CD4-positive, alpha-beta T cell treated with Interleukin-12 subunit alpha and Interleukin-12 subunit beta, for 1 hour (primary cell): Measurements from ENCODE around the gene WBP1L.
"Not testable (repeated sequence)": the region's sequence is repeated elsewhere in the genome, so short reads cannot be mapped to it uniquely, and the experiment has no call there.

Experiments
- DNase-seq: peaks from one replicate; pipeline ENCODE4 v3.0.0-alpha.2; 2020

Gene WBP1L

DNA sequence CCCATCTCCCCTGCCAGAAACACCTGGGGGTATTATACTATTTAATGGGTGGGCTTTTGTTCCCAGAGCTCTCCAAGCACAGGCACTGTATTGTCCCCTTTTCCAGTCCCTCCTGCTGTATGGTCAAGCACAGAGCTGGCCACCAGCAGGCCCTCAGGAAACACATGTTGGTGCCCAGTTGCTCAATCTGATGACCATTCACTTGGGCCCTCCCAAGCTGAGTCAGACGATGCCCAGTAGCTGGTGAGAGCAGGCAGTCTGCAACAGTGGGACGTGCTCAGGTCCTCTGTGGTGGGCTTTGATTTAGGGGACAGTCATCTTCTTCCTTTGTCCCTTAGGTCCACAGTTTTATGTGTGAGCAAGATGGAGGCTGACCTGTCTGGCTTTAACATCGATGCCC lies 17.5 kb upstream of the WBP1L start:
- no peak for DNase-seq

- DNase-seq, result no peak
Measured at GRCh38 chr10:102727037-102727818, 16.5 kb upstream of the WBP1L start.

DNA sequence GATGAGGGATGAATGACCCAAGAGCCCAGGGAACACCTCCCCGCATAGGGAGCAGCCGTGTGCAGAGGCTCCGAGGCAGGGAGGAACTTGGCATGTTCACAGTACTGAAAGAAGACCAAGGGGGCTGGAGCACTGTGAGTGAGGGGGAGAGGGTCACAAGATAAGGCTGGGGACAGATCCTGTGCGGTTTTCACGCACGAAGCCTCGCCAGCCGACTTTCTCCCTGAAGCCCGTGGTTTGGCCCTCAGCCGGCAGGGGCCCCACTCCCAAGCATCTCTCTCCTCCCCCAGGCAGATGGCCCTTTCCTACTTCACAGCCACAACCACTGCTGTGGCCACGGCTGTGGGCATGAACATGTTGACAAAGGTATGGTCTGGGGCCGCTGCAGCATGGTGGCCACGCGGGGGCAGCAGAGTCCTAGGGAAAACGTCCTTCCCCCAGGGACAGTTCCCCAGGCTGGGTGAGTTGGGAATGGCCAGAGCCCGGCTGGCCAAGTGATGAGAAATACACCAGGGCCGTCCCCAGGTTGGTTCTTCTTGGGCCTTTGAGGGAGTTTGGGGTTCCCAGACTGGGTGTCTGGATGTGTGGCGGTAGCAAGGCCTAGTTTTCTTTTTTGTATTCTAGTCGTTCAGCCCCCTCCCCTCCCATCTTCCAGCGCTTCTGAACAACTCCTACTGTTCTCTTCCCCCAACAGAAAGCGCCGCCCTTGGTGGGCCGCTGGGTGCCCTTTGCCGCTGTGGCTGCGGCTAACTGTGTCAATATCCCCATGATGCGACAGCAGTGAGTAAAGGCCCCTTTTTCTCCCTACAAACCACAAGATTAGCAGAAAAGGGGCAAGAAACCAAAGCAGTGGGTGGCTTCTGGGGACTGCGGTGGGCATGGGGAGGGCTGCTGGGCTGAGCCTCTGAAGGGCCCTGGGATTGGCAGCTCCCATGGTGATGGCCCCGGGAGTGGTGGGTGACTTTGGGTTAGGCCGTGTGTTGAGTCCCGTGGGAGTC lies 14.4 kb upstream of the WBP1L start:
- peak; percentile 49 for DNase-seq

DNA sequence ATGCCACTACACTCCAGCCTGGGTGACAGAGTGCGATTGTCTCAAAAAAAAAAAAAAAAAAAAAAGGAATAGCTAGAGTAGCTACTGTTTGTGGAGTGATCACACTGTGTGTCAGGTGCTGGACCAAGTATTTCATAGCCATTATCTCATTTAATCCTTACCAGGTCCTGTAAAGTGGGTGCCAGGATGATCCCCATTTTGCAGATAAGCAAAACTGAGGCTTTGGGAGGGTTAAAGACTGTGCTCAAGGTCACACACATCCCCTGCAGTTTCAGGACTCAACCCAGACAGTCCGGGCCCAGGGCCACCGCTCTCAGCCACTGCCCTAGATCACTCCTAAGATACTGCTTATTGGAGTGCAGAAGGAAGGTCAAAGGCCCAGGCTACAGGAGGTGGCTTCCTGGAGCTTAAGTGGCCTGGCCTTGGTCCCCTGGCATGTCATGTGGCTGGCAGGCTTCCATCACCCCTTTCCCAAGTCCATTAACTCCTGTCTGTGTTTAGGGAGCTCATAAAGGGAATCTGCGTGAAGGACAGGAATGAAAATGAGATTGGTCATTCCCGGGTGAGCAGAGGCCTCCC lies 12.4 kb upstream of the WBP1L start:
- DNase-seq, result no peak

GRCh38 chr10:102732661-102733060 lies 11.1 kb upstream of the WBP1L start:
- DNase-seq, result no peak

DNA sequence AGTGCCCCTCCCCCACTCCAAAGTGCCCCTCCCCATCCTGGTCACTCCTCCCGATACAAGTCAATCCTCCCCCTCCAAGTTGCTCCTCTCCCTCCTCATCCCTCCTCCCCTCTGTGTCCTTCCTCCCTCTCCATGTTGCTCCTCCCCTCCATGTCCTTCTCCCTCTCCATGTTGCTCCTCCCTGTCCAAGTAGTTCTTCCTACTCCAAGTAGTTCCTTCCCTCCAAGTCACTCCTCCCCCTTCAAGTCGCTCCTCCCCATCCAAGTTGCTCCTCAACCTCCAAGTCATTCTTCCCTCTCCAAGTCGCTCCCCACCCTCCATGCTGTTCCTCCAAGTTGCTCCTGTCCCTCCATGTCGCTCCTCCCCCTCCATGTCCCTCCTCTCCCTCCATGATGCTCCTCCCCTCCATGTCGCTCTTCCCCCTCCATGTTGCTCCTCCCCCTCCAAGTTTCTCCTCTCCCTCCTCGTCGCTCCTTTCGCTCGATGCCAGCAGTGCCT lies 8.6 kb upstream of the WBP1L start:
- no peak for DNase-seq

GRCh38 chr10:102738692-102739121 lies 5.0 kb upstream of the WBP1L start:
- no peak for DNase-seq

DNA sequence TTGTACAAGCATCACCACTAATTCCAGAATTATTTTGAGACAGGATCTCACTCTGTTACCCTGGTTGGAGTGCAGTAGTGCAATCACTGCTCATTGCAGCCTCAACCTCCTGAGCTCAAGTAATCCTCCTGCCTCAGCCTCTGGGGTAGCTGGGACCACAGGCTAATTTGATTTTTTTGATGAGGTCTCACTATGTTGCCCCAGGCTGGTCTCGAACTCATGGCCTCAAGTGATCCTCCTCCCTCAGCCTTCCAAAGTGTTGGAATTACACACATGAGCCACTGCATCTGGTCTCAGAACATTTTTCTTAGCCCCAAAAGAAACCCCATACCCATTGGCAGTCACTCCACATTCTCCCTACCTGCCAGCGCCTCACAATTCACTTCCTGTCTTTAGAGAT lies 3.5 kb upstream of the WBP1L start:
- DNase-seq, result no peak

GRCh38 chr10:102741726-102742237 lies 2.0 kb upstream of the WBP1L start:
- no peak for DNase-seq

- DNase-seq, result not testable (repeated sequence)
Measured at GRCh38 chr10:102742313-102742712, 1.4 kb upstream of the WBP1L start.

GRCh38 chr10:102743078-102743587 lies 615 bp upstream of the WBP1L start:
- DNase-seq, result no peak

- no peak for DNase-seq
Measured at GRCh38 chr10:102744374-102745051, 765 bp downstream of the WBP1L start.

DNA sequence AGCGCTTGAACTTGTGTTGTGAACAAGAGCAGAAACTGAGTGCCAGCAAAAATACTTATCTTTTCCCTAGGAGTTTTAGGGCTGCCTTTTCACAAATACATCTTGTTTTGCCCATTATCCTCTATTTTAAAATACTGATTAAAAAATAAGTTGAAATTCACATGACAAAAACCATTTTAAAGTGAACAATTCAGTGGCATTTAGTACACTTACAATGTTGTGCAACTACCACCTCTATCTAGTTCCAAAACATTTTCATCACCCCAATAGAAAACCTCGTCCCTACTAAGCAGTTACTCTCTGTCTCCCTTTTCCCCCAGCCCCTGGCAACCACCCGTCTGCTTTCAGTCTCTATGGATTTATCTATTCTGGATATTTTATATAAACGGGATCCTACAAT lies 1.4 kb downstream of the WBP1L start:
- no peak for DNase-seq

GRCh38 chr10:102752266-102752930 lies 8.7 kb downstream of the WBP1L start:
- no peak for DNase-seq

GRCh38 chr10:102752934-102753664 lies 9.4 kb downstream of the WBP1L start:
- peak; percentile 32 for DNase-seq

- DNase-seq, result no peak
Measured at GRCh38 chr10:102753718-102754117, 10.0 kb downstream of the WBP1L start.

GRCh38 chr10:102757323-102757722 lies 13.6 kb downstream of the WBP1L start:
- DNase-seq, result no peak

DNA sequence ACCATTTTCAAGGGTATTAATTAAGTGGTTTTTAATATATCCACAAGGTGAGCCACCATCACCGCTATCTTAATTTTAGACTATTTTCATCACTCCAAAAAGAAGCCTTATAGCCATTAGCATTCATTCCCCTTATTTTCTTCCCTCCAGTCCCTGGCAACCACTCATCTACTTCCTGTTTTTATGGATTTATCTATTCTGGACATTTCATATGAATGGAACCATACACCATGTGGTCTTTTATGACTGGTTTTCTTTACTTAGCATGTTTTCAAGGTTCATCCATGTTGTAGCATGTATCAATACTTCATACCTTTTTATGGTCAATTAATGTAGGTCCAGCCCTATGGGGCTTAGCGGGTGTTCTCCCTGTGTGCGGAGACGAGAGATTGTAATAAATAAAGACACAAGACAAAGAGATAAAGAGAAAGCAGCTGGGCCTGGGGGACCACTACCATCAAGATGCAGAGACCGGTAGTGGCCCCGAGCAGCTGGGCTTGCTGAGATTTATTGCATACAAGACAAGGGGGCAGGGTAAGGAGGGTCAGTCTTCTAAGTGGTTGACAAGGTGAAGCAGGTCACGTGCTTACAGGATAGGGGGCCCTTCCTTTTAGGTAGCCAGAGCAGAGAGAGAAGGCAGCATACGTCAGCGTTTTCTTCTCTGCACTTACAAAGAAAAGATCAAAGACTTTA lies 14.6 kb downstream of the WBP1L start:
- no peak for DNase-seq

GRCh38 chr10:102758933-102759262 lies 15.2 kb downstream of the WBP1L start:
- DNase-seq, result not testable (repeated sequence)

DNA sequence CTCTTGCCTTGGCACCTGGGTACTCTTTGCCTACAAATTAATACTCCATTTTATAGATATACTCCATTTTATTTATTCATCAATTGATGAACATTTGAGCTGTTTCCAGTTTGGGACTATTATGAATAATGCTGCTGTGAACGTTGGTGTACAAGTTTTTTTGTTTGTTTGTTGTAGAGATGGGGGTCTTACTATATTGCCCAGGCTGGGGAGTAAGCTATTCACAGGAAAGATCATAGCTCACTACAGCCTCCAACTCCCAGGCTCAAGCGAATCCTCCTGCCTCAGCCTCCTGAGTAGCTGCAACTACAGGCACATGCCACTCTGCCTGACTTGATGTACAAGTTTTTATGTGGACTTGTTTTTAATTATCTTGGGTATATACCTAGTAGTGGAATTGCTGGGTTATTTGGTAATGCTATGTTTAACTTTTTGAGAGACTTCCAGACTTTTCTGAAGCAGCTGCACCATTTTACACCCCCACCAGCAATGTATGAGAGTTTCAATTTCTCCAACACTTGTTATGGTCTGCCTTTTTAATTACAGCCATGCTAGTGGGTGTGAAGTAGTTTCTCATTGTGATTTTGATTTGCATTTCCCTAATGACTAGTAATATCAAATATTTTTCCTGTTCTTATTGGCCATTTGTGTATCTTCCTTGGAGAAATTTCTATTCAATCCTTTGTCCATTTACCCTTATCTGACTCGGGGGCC lies 15.9 kb downstream of the WBP1L start:
- DNase-seq, result no peak
